NOMO-1 treated with DMSO at 0.1 percent for 48 hours (cell line): Measurements from ENCODE around the gene TIRAP.
"Not testable (repeated sequence)": the region's sequence is repeated elsewhere in the genome, so short reads cannot be mapped to it uniquely, and the experiment has no call there.

Experiments used
- DNase-seq: peaks from one replicate; lab custom pipeline; 2025; ENCODE audit not compliant: unreplicated experiment; lab: John Stamatoyannopoulos, UW

Gene TIRAP

GRCh38 chr11:126284829-126285228 is 1.9 kb downstream of the TIRAP start:
- peak; percentile 56 for DNase-seq

- no peak for DNase-seq
These were observed 5.3 kb downstream of the TIRAP start for GRCh38 chr11:126288237-126288636.

GRCh38 chr11:126290887-126291286 is 8.0 kb downstream of the TIRAP start:
- DNase-seq = no peak

GRCh38 chr11:126293726-126294125 is 10.8 kb downstream of the TIRAP start:
- no peak for DNase-seq

DNA sequence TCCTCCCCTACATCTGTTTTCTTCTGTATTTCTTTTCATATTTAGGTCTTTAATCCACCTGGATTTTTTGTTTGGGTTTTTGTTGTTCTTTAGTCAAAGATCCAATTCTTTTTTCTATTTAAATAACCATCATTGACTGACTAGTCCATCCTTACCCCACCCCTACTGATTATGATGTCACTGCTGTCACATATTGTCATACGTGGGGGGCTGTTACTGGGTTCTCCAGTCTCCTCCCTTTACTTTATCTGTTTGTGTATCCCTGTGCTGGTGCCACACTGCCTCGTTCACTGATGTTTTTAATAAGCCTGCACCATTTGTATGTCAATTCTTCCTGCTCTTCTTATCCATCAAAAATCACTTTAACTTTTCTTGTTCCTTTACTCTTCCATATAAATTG is 14.1 kb downstream of the TIRAP start:
- DNase-seq = no peak

GRCh38 chr11:126303623-126304456 is 20.9 kb downstream of the TIRAP start, which contains the start of gene DCPS:
Gene DCPS, plus strand, starts transcription at chr11:126304060. Its CDS starts 21 bp downstream, at chr11:126304081.
- peak; percentile 82 for DNase-seq

DNA sequence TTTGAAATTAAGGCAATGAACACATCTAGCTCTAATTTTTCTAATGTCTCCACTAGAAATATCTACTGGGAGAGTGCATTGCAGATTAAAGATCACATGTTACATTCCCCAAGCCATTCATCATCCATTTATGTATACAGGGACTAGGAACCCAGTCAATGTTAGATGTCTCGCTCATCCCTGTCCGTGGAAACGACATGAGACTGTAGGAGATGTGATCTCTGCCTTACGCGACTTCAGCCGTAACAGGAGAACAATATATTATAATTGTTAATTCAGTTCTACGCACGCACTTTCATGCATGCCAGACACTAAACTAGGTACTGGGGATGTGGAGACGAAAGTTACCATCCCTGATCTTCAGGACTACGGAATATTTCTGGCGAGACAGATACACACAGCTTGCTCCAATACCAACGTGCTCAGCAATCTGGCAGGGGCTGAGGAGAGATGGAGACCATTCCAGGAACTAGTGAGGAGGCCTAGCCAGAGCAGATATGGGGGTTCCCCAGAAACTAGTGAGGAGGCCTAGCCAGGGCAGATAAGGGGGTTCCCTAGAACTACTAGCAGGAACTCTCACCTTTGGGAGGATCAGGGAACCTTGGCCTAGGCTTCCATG is 21.7 kb downstream of the TIRAP start:
- DNase-seq = no peak

- DNase-seq = no peak
These were observed 22.8 kb downstream of the TIRAP start for GRCh38 chr11:126305699-126306098.

DNA sequence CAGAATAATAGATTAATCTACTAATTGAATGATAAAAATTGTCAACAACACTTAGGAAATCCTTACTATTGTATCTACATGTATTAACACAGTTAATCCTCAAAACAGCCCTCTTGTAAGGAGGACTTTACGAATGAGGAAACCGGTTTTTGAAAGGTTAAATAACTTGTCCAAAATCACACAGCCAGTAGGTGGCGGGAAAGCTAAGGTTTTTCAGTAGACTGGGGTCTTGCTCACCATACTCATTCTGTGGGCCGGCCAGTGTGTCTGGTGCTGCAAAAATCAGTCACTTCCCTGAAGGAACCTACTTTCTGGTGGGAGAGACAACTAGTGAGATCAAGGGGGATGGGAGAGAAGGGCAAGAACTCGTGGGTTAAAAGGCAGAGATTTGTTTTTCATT is 24.8 kb downstream of the TIRAP start:
- DNase-seq = peak; percentile 68

- no peak for DNase-seq
These were observed 25.4 kb downstream of the TIRAP start for GRCh38 chr11:126308271-126308671.

- DNase-seq = not testable (repeated sequence)
These were observed 25.9 kb downstream of the TIRAP start for GRCh38 chr11:126308771-126309170.

- DNase-seq = peak; percentile 61
These were observed 27.5 kb downstream of the TIRAP start for GRCh38 chr11:126310200-126310991.

- DNase-seq = no peak
These were observed 28.1 kb downstream of the TIRAP start for GRCh38 chr11:126310992-126311310.

GRCh38 chr11:126311401-126312291 is 28.8 kb downstream of the TIRAP start:
- DNase-seq = peak; percentile 96

DNA sequence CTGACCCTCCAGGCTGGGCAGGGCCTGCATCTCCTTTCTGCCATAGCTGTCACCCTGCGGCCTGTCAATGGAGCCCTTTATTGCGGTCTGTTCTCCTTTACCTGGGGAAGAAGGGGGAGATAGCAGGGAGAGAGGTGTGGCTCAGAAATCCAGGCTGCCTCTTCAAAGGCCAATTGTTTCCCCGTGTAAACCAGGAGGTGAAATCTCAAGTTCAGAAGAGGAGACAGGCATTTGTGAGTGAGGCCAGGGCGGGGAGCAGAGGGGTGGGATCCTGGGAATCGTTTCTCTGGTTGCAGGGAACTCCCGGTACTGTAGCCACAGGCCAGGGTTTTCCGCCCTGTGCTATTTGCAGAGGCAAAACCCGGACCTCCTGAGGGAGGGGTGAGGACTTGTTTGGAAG is 30.1 kb downstream of the TIRAP start:
- no peak for DNase-seq

DNA sequence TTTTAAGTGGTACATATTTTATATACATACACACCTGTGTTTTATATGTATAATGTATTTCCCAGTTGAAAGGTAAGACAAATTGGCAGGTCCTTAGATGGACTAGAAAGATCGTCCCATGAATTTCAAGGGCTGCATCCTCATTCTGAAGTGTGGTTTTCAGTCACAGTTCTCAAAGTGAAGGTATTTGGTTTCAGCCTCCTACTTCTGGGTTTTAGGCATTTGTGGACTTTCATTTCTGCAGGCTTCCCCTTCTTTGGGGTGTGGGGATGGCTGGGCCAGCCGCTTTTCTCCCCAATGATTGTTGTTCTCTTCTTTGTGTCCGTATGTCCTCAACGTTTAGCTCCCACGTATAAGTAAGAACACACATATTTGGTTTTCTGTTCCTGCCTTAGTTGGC is 30.9 kb downstream of the TIRAP start:
- peak; percentile 27 for DNase-seq

DNA sequence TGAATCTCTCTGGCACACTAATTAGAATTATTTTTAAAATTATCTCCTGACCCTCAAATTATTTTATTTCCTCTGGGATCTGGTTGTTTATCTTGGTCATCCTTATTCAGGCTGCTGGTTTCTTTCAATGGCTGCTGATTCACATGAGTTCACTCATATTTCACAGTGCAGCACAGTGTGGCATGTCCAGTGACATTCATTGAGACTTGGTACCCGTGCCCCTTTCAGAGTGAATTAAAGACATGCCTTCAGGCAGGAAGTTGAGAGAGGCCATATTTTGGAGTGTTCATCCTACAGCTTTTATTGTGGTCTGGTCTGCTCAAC is 34.5 kb downstream of the TIRAP start:
- no peak for DNase-seq

DNA sequence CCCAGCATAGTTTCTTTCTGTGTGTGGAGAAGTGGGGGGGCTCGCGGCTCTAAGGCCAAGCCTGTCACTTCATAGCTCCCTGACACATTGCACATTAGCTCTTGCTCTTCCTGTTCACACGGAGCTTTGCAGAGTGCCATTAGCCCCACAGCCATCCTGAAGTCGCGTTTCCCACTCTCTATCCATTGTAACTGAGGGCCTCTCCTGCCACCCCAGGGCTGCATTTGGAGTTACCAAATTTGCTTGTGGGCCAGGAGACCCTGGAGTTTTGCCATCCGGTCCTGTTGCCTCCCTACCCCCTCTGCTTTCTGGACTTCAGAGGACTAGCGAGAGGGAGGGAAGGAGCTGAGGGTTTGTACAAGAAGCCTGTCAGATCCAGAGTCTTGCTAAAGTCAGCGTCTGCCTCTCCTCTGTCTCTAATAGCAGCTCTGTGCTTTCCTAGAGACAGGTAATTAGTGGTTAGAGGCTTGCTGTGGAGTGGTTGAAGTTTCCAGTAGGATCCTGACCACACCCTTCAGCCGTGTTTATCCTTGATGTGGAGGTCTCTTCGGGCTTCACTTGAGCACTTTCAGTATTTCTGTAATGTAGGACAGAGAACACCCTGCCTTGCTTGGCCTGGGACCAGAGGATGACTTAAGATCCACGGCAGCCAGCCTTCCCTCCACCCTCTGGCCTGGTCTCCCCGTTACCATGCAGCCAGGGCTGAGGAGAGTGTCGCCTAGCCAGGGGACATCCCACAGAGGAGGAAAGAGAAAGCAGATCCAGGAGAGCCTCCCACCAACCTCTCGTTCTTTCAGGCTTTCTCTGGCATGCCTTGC is 35.1 kb downstream of the TIRAP start:
- DNase-seq = peak; percentile 20

- DNase-seq = peak; percentile 90
These were observed 35.9 kb downstream of the TIRAP start for GRCh38 chr11:126318574-126319373.
